Measurements from ENCODE around the gene NKX2-4. TPM values are rescaled to one million over a fixed set of nuclear protein-coding genes. Genes with fewer than 3 reads are reported as not detected.

Gene NKX2-4
- polyA plus RNA-seq, 1 donor from 2014 or later: not detected

GRCh38 chr20:21380711-21381110 lies 16.6 kb downstream of the NKX2-4 start:
- Histone ChIP-seq H4K20me1 (ENCODE audit: insufficient read depth) (no peaks in the 10 kb centered on the region), H3K79me2 (replicated peaks; ENCODE audit: insufficient read depth, low read length) (peaks cover 4% of the 10 kb centered on the region), H2AFZ (ENCODE audit: low read depth, low read length) (no peak overlapping the region), H3F3A (ENCODE audit: insufficient read depth, low read length, poor library complexity, severe bottlenecking) (no peaks in the 10 kb centered on the region), H3K27me3 (ENCODE audit: insufficient read depth, low read depth, low read length) (no peaks in the 10 kb centered on the region), H3K4me3 (ENCODE audit: low read length) (no peak overlapping the region), H3K36me3 (ENCODE audit: insufficient read depth, low read length) (no peaks in the 10 kb centered on the region), H3K4me2 (ENCODE audit: low read length) (no peak overlapping the region), H3K9me2 (ENCODE audit: insufficient read depth, low read length) (no peaks in the 10 kb centered on the region), H3K9ac (ENCODE audit: low read length) (no peak overlapping the region), H3K27ac (ENCODE audit: low read length) (no peak overlapping the region), H3K9me3 (ENCODE audit: low read length) (no peaks in the 10 kb centered on the region)
- no peak for TF ChIP-seq SMC3 (conservative IDR thresholded peaks at IDR 0.05; ENCODE audit: poor library complexity)
- TF ChIP-seq EP300 (conservative IDR thresholded peaks at IDR 0.05; ENCODE audit: poor library complexity, severe bottlenecking): no peak
- no peak for TF ChIP-seq POLR2AphosphoS5 (IDR thresholded peaks at IDR 0.05)
- TF ChIP-seq, protein P1, sequence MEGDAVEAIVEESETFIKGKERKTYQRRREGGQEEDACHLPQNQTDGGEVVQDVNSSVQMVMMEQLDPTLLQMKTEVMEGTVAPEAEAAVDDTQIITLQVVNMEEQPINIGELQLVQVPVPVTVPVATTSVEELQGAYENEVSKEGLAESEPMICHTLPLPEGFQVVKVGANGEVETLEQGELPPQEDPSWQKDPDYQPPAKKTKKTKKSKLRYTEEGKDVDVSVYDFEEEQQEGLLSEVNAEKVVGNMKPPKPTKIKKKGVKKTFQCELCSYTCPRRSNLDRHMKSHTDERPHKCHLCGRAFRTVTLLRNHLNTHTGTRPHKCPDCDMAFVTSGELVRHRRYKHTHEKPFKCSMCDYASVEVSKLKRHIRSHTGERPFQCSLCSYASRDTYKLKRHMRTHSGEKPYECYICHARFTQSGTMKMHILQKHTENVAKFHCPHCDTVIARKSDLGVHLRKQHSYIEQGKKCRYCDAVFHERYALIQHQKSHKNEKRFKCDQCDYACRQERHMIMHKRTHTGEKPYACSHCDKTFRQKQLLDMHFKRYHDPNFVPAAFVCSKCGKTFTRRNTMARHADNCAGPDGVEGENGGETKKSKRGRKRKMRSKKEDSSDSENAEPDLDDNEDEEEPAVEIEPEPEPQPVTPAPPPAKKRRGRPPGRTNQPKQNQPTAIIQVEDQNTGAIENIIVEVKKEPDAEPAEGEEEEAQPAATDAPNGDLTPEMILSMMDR (IDR thresholded peaks at IDR 0.05; ENCODE audit: poor library complexity, severe bottlenecking): no peak
- TF ChIP-seq EZH2 (IDR thresholded peaks at IDR 0.05; ENCODE audit: borderline replicate concordance, insufficient read depth, low read length, poor library complexity, severe bottlenecking): no peak
- TF ChIP-seq MXI1 (conservative IDR thresholded peaks at IDR 0.05; ENCODE audit: poor library complexity, severe bottlenecking): no peak

DNA sequence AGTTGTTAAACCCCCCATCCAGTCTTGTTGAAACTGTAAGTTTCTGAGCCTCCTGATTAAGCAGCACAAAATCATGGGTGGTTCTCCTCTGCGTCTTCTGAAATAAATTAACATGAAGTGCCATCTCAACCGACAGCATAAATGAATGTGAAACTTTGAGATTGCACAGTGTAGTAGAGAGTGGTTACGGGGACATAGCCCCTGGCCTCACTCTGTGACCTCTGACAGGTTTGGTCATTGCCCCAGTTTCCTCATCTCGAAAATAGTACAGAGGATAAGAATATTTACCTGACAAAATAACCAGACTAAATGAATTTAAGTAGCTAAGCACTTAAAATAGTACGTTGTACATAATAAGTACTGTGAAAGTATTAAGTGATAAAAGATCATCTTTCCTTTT lies 19.1 kb downstream of the NKX2-4 start:
- Histone ChIP-seq H3K4me2 (ENCODE audit: low read length) (no peak overlapping the region), H3K9me2 (ENCODE audit: insufficient read depth, low read length) (no peaks in the 10 kb centered on the region), H3K79me2 (replicated peaks; ENCODE audit: insufficient read depth, low read length) (peaks cover 18% of the 10 kb centered on the region), H3K27ac (ENCODE audit: low read length) (no peak overlapping the region), H3K4me3 (ENCODE audit: low read length) (no peak overlapping the region), H3K27me3 (ENCODE audit: insufficient read depth, low read depth, low read length) (no peaks in the 10 kb centered on the region), H3K9ac (ENCODE audit: low read length) (no peak overlapping the region), H3K9me3 (ENCODE audit: low read length) (no peaks in the 10 kb centered on the region), H2AFZ (ENCODE audit: low read depth, low read length) (no peak overlapping the region), H3K36me3 (ENCODE audit: insufficient read depth, low read length) (no peaks in the 10 kb centered on the region), H3F3A (ENCODE audit: insufficient read depth, low read length, poor library complexity, severe bottlenecking) (no peaks in the 10 kb centered on the region), H4K20me1 (ENCODE audit: insufficient read depth) (no peaks in the 10 kb centered on the region)
- no peak for TF ChIP-seq RAD21 (conservative IDR thresholded peaks at IDR 0.05)
- no peak for TF ChIP-seq SMC3 (conservative IDR thresholded peaks at IDR 0.05; ENCODE audit: poor library complexity)
- no peak for TF ChIP-seq POLR2AphosphoS5 (IDR thresholded peaks at IDR 0.05)
- TF ChIP-seq EZH2 (IDR thresholded peaks at IDR 0.05; ENCODE audit: borderline replicate concordance, insufficient read depth, low read length, poor library complexity, severe bottlenecking): no peak
- no peak for TF ChIP-seq TAF1 (IDR thresholded peaks at IDR 0.05; ENCODE audit: low read depth)
- no peak for TF ChIP-seq MXI1 (conservative IDR thresholded peaks at IDR 0.05; ENCODE audit: poor library complexity, severe bottlenecking)
- TF ChIP-seq, protein P1 (IDR thresholded peaks at IDR 0.05; ENCODE audit: poor library complexity, severe bottlenecking): no peak
- TF ChIP-seq EP300 (conservative IDR thresholded peaks at IDR 0.05; ENCODE audit: poor library complexity, severe bottlenecking): no peak
- no peak for TF ChIP-seq REST (IDR thresholded peaks at IDR 0.05; ENCODE audit: borderline replicate concordance)
